Measurements from ENCODE around the gene WNT7B. TPM values are rescaled to one million over a fixed set of nuclear protein-coding genes. Genes with fewer than 3 reads are reported as not detected.
A peak's percentile ranks its signal among the peaks of the same experiment; 100 is the strongest.

The WNT7B gene
- total and polyA plus RNA-seq, 2 experiments from 2014 or later, result 0.10 TPM; not detected in 1

GRCh38 chr22:45897736-45898135 lies 79.2 kb downstream of the WNT7B start (continued):
- TF ChIP-seq ZNF462 (CRISPR knock-in tag; IDR thresholded peaks at IDR 0.05), result no peak
- no peak for TF ChIP-seq REST (IDR thresholded peaks at IDR 0.05; ENCODE audit: unreplicated experiment)

- H3K4me1 ChIP-seq (ENCODE audit: insufficient read depth), result peaks cover 5% of the 10 kb centered on the region; the same call in 1 of the 2 replicates
- no peaks in the 10 kb centered on the region; the same call in 2 of the 3 replicates for H3K9me3 Mint-ChIP-seq
- ATAC-seq, result peak; percentile 6
- H3K27ac ChIP-seq (ENCODE audit: low read depth), result no peak overlapping the region
- H3K27ac Mint-ChIP-seq, result peak overlapping the region; percentile 78; the same call in 1 of the 2 replicates
- no peaks in the 10 kb centered on the region for H3K27me3 ChIP-seq (ENCODE audit: insufficient read depth)
- no peaks in the 10 kb centered on the region for H3K36me3 Mint-ChIP-seq (ENCODE audit: low read depth)
- H3K4me3 ChIP-seq, result no peak overlapping the region
- H3K27me3 Mint-ChIP-seq (ENCODE audit: insufficient read depth, low read depth, poor library complexity), result peaks cover 16% of the 10 kb centered on the region
- 0 out of 2 replicates have a peak overlapping the region, but pooled peaks have one; percentile 52 for H2AFZ ChIP-seq
- H3K79me2 ChIP-seq (replicated peaks; ENCODE audit: insufficient read depth), result no peaks in the 10 kb centered on the region
- H3K4me2 ChIP-seq, result no peak overlapping the region
- H3K9me2 ChIP-seq (ENCODE audit: insufficient read depth), result no peaks in the 10 kb centered on the region
- H3K4me1 Mint-ChIP-seq, result peaks cover 14% of the 10 kb centered on the region; the same call in 2 of the 3 replicates
- H4K20me1 ChIP-seq (replicated peaks; ENCODE audit: insufficient read depth), result no peaks in the 10 kb centered on the region
- H3F3A ChIP-seq (replicated peaks; ENCODE audit: low read depth), result no peaks in the 10 kb centered on the region
- no peaks in the 10 kb centered on the region for H3K36me3 ChIP-seq (ENCODE audit: insufficient read depth)
- H3K4me3 Mint-ChIP-seq, result no peak overlapping the region
- no peak for DNase-seq (ENCODE audit: low spot score)
- TF ChIP-seq ZNF114 (CRISPR knock-in tag; IDR thresholded peaks at IDR 0.05) (no peak), STAT1 (IDR thresholded peaks at IDR 0.05; ENCODE audit: unreplicated experiment) (no peak), ZNF331 (CRISPR knock-in tag; IDR thresholded peaks at IDR 0.05; ENCODE audit: low read depth) (no peak), EZH2phosphoT487 (IDR thresholded peaks at IDR 0.05; ENCODE audit: unreplicated experiment) (no peak), CTCF (conservative IDR thresholded peaks at IDR 0.05; ENCODE audit: low read depth in 2 of 2) (no peak), NANOG (IDR thresholded peaks at IDR 0.05; ENCODE audit: borderline replicate concordance) (no peak), CREB1 (CRISPR knock-in tag; IDR thresholded peaks at IDR 0.05; ENCODE audit: low read depth) (no peak)
Observed at GRCh38 chr22:45896964-45897538, 79.9 kb downstream of the WNT7B start.

All from GM23338 (cell line).